ENCODE results near the gene PEX10. TPM values are rescaled to one million over a fixed set of nuclear protein-coding genes. Genes with fewer than 3 reads are reported as not detected.

Gene PEX10
- total RNA-seq, 2 donors from 2014 or later = 12.1 to 27.9 TPM

GRCh38 chr1:2391931-2392509 lies 20.3 kb downstream of the PEX10 start:
- no peaks in the 10 kb centered on the region for H3K9me3 ChIP-seq
- peak overlapping the region; percentile 94 for H3K4me3 ChIP-seq
- H3K27ac ChIP-seq = peak overlapping the region; percentile 76 to 85
- no peak for TF ChIP-seq CTCF (IDR thresholded peaks at IDR 0.05)
- ATAC-seq (ENCODE audit: insufficient number of reproducible peaks, low FRiP score, low read depth) = no peak
- DNase-seq (ENCODE audit: low spot score) = no peak
- no peaks in the 10 kb centered on the region for H3K27me3 ChIP-seq (replicated peaks; ENCODE audit: insufficient read depth)
- H3K4me1 ChIP-seq (ENCODE audit: control insufficient read depth in 1 of 2, low read depth in 2 of 2) = peaks cover 12 to 31% of the 10 kb centered on the region in 2 donors
- peaks cover 10% of the 10 kb centered on the region for H3K36me3 ChIP-seq

GRCh38 chr1:2391041-2391930 lies 21.1 kb downstream of the PEX10 start, which contains the start of the genes MORN1 and RER1:
Gene MORN1 (minus strand): TSS chr1:2391554. CDS start chr1:2391533, 21 bp downstream.
Gene RER1 (plus strand): TSS chr1:2391841. CDS start chr1:2395791, 3,950 bp downstream.
- H3K4me1 ChIP-seq (ENCODE audit: control insufficient read depth in 1 of 2, low read depth in 2 of 2) = peaks cover 12 to 31% of the 10 kb centered on the region in 2 donors
- H3K4me3 ChIP-seq = peak within 1 kb of the TSS; percentile 94
- no peaks in the 10 kb centered on the region for H3K9me3 ChIP-seq
- ATAC-seq (ENCODE audit: insufficient number of reproducible peaks, low FRiP score, low read depth) (peak; percentile 85), DNase-seq (ENCODE audit: low spot score) (peak; percentile 92)
- no peak for TF ChIP-seq CTCF (IDR thresholded peaks at IDR 0.05)
- H3K36me3 ChIP-seq = peaks cover 8% of the 10 kb centered on the region
- no peaks in the 10 kb centered on the region for H3K27me3 ChIP-seq (replicated peaks; ENCODE audit: insufficient read depth)
- H3K27ac ChIP-seq = peak within 1 kb of the TSS; percentile 76 to 85

GRCh38 chr1:2389644-2390043 lies 22.7 kb downstream of the PEX10 start:
- peaks cover 5% of the 10 kb centered on the region for H3K36me3 ChIP-seq
- TF ChIP-seq CTCF (IDR thresholded peaks at IDR 0.05) = no peak
- DNase-seq (ENCODE audit: low spot score) = no peak
- no peaks in the 10 kb centered on the region for H3K27me3 ChIP-seq (replicated peaks; ENCODE audit: insufficient read depth)
- H3K9me3 ChIP-seq = no peaks in the 10 kb centered on the region
- H3K4me1 ChIP-seq (ENCODE audit: control insufficient read depth in 1 of 2, low read depth in 2 of 2) = peaks cover 12 to 31% of the 10 kb centered on the region in 2 donors
- H3K4me3 ChIP-seq = no peak overlapping the region
- no peak overlapping the region for H3K27ac ChIP-seq
- no peak for ATAC-seq (ENCODE audit: insufficient number of reproducible peaks, low FRiP score, low read depth)

GRCh38 chr1:2388004-2388913 lies 24.1 kb downstream of the PEX10 start:
- Histone ChIP-seq H3K36me3 (no peaks in the 10 kb centered on the region), H3K27ac (no peak overlapping the region), H3K9me3 (no peaks in the 10 kb centered on the region), H3K4me3 (no peak overlapping the region), H3K27me3 (replicated peaks; ENCODE audit: insufficient read depth) (no peaks in the 10 kb centered on the region), H3K4me1 (ENCODE audit: control insufficient read depth in 1 of 2, low read depth in 2 of 2) (peaks cover 11 to 21% of the 10 kb centered on the region in 2 donors)
- ATAC-seq (ENCODE audit: insufficient number of reproducible peaks, low FRiP score, low read depth) = no peak
- no peak for DNase-seq (ENCODE audit: low spot score)
- TF ChIP-seq CTCF (IDR thresholded peaks at IDR 0.05) = no peak

All from thoracic aorta (tissue), 2 donors.